Retinal pigment epithelial cell (primary cell): ENCODE data around the gene ACTRT3.
A peak's percentile ranks its signal among the peaks of the same experiment; 100 is the strongest.
"Not testable (repeated sequence)": the region's sequence is repeated elsewhere in the genome, so short reads cannot be mapped to it uniquely, and the experiment has no call there.

Experiments
- DNase-seq: peaks from one replicate; pipeline ENCODE4 v3.0.0-alpha.2; 2010; ENCODE audit warnings: low read depth
- H3K4me3 ChIP-seq: 2 replicates; pipeline ENCODE4 v1.5.1; 2011; ENCODE audit warnings: mild to moderate bottlenecking, low read length, control low read depth, moderate library complexity
- CTCF ChIP-seq: conservative IDR thresholded peaks from 2 replicates; pipeline ENCODE4 v1.5.1; 2011; ENCODE audit warnings: low read depth, low read length, control low read depth, inconsistent platforms

ACTRT3 gene

GRCh38 chr3:169746924-169747323 is 22.4 kb downstream of the ACTRT3 start:
- no peak for TF ChIP-seq CTCF
- H3K4me3 ChIP-seq, result no peak overlapping the region
- DNase-seq, result no peak

GRCh38 chr3:169744366-169745054 is 24.9 kb downstream of the ACTRT3 start:
- H3K4me3 ChIP-seq, result no peak overlapping the region
- TF ChIP-seq CTCF, result peak; percentile 27
- DNase-seq, result no peak

GRCh38 chr3:169739067-169739466 is 30.3 kb downstream of the ACTRT3 start:
- H3K4me3 ChIP-seq, result no peak overlapping the region
- no peak for TF ChIP-seq CTCF
- no peak for DNase-seq

- DNase-seq, H3K4me3 ChIP-seq: not testable (repeated sequence)
These were observed 37.5 kb downstream of the ACTRT3 start for GRCh38 chr3:169731857-169732256.

- no peak for TF ChIP-seq CTCF
- DNase-seq, result no peak
- no peak overlapping the region for H3K4me3 ChIP-seq
These were observed 46.6 kb downstream of the ACTRT3 start for GRCh38 chr3:169722724-169723123.

GRCh38 chr3:169718415-169718814 is 50.9 kb downstream of the ACTRT3 start:
- H3K4me3 ChIP-seq, DNase-seq: not testable (repeated sequence)
